HG03066 (cell line): ENCODE measurements around the gene ZNF816.
A peak's percentile ranks its signal among the peaks of the same experiment; 100 is the strongest.
"Not testable (repeated sequence)": the region's sequence is repeated elsewhere in the genome, so short reads cannot be mapped to it uniquely, and the experiment has no call there.

Source experiments
- ATAC-seq: cut with Tn5 transposase; IDR thresholded peaks from one replicate; pipeline ENCODE4 v1.9.1; 2021; ENCODE audit warnings: low read depth; ENCODE audit not compliant: unreplicated experiment

The ZNF816 gene

DNA sequence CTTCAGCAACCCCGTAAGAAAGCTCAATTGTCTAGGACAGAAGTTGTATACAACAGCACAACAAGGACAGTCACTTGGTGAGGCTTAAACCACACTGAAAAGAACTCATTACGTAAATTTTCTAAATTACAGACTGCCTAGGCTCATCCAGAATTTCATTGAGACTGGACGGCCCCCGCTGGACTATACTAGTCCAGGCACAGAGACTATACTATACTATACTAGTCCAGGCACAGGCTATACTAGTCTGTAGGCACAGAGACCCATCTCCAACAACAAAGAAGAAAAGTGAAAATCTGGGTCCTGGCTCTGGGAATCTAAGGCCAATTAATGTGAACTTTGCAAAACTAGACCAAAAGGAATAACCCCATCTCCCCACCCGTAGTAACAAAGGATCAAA lies 700 bp downstream of the ZNF816 start:
- peak; percentile 12 for ATAC-seq

DNA sequence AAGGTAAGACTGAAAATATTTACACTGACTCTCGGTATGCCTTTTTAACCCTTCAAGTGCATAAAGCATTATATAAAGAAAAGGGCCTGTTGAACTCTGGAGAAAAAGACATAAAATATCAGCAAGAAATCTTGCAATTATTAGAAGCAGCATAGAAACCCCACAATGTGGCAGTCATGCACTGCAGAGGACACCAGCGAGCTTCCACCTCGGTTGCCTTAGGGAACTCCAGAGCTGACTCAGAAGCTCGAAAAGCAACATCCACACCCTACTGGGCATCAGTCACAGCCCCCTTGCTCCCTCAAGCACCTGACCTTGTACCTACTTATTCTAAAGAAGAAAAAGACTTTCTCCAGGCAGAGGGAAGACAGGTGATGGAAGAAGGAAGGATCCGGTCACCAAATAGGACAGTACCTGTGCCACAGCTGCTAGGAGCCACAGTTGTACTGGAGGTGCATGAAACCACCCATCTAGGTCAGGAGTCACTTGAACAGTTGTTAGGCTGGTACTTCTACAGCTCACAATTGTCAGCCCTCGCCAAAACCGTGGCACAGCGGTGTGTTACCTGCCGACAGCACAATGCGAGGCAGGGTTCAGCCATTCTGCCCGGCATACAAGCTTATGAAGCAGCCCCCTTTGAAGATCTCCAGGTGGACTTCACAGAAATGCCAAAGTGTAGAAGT lies 2.9 kb downstream of the ZNF816 start:
- ATAC-seq: no peak

DNA sequence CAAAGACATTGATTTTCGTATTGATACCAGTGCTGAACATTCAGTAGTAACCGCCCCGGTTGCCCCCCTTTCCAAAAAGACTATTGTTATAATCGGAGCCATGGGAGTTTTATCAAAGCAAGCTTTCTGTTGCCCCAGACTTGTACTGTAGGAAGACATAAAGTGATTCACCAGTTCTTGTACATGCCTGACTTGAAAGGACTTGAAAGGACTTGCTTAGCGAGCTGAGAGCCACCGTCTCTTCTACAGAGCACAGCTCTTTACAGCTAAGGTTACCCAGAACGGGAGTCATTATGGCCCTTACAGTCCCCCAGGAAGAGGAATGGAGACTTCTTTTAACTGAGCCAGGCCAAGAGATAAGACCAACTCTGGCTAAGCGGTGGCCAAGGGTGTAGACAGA lies 5.1 kb downstream of the ZNF816 start:
- ATAC-seq: no peak

DNA sequence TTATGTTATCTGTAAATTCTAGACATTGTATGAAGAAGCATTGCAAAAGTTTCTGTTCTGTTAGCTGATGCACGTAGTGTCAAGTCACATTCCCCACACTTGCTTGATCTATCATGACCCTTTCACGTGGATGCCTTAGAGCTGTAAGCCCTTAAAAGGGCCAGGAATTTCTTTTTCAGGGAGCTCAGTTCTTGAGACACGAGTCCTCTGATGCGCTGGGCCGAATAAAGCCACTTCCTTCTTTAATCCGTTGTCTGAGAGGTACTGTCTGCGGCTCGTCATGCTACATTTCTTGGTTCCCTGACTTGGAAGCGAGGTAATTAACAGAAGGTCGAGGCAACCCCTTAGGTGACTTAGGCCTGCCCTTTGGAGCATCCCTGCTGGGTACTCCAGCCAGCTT lies 5.8 kb downstream of the ZNF816 start:
- no peak for ATAC-seq

DNA sequence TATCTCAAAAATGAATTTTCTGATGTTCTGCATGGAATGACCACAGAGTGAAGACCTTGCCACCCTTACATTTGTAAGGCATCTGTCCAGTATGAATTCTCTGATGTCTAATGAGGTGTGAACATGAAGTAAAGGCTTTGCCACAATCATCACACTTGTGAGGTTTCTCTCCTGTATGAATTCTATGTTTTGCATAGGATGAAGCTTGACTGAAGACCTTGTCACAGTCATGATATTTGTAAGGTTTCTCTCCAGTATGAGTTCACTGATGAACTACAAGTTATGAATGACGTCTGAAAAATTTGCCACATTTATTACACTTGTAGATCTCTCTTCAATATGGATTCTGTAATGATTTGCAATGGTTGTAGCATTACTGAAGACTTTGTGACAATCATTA lies 13.3 kb downstream of the ZNF816 start:
- no peak for ATAC-seq

DNA sequence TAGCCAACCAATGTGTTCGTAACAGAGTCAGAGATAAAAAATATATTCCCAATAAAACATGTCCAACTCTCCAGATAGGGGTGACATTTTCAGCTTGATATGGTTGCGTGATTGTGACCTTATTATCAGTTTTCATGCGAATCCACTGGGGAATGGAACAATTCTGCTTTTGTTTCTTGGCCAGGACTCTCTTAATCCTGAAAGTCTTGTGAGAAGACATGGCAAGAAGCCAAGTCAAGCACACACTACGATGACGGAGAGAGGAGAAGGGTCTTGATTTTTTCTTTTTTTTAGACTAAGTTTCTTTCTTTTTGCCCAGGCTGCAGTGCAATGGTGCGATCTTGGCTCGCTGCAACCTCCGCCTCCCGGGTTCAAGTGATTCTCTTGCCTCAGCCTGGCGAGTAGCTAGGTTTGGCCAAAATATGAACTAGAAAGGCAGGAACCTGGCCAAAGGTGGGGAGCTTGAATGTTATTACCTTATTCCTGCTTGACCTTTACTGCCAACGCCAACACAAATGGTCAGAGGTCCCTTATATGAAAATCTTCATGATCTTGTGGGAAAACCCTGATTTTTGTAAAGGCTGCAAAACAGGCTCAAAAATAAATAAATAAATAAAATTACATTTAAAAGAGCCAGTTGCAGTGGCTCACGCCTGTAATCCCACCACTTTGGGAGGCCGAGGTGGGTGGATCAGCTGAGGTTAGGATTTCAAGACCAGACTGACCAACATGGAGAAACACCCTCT lies 14.5 kb downstream of the ZNF816 start:
- ATAC-seq: no peak

DNA sequence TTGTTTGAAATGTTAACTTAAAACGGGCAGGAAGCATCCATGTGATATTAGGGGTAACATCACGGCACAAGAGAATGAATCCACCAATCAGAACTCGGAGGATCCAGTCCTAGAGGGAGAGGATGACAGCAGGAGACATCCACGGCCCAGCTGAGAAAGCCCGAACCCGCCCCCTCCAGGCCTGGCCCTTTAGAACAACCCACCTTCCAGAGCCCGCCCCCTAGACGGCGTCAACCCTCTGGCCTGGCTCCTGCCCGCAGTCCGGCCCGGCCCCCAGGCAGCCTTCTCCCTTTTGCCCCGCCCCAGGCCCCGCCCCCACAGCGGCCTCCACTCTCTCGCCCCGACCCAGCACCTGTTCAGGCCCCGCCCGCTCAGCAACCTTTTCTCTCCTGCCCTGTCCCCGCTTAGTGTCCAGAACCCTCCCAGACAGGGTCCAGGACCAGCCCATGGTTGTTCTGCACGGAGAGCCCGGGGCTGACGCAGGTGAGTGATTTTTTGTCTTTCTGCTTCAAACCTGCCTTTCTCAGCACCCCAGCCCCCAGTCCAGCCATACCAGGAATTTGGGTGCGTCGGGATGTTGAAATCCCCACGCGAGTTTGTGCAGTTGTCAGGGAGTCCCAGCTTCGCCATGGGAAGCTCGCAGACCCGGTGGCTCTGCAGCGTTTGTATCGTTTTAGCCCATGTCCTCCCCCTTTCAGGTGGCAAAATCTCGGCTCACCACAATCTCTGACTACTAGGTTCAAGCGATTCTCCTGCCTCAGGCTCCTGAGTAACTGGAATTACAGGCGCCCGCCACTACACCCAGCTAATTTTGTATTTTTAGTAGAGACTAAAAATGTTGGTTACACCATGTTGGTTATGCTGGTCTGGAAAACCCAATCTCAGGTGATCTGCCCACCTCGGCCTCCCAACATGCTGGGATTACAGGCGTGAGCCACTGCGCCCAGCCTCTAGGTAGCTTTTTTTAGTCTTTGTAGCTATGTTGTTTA lies 16.1 kb downstream of the ZNF816 start:
- no peak for ATAC-seq

DNA sequence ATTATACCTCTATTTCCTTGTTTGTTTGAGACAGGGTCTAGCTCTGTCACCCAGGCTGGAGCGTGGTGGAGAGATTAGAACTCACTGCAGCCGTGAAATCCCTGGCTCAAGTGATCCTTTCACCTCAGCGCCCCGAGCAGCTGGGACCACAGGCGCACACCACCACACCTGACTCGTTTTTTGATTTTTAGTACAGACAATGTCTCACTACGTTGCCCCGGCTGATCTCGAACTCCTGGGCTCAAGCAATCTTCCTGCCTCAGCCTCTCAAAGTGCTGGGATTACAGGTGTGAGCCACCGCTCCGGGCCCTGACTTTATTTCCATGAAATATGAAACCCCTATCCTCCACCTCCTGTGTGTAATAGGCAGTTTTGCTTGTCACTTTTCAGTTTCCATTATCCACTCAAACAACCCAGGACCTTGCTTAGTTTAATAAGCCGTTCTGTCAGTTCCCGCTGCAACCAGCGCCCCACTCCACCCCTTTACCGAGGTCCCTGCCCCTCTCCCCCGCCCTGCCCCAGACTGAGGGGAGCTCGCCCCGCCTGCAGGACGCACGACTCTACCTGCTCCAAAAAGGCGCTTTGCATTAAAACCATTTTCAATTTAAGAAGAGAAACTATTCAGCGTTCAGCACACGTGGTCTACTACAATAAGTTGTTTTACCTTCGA lies 16.9 kb downstream of the ZNF816 start:
- no peak for ATAC-seq

DNA sequence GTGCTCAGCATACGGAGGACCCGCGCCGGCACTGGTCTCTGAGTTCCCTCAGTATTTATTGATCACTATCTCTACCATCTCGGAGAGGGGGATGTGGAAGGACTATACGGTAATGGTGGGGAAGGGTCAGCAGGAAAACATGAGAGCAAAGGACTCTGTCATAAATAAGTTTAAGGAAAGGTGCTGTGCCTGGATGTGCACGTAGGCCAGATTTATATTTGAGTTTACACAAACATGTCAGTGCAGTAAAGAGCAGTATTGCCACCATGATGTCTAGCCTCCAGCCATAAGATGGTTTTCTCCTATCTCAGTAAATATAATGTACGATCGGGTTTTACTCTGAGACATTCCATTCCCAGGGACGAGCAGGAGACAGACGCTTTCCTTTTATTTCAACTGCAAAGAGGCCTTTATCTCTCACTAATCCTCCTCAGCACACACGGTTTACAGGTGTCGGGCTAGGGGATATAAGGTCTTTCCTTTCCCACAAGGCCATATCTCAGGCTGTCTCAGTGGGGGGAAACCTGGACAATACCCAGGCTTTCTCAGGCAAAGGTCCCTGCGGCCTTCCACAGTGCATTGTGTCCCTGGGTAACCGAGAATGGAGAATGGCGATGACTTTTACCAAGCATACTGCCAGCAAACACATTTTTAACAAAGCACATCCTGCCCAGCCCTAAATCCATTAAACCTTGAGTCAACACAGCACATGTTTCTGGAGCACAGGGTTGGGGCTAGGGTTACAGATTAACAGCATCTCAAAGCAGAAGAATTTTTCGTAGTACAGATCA lies 17.8 kb downstream of the ZNF816 start:
- not testable (repeated sequence) for ATAC-seq

DNA sequence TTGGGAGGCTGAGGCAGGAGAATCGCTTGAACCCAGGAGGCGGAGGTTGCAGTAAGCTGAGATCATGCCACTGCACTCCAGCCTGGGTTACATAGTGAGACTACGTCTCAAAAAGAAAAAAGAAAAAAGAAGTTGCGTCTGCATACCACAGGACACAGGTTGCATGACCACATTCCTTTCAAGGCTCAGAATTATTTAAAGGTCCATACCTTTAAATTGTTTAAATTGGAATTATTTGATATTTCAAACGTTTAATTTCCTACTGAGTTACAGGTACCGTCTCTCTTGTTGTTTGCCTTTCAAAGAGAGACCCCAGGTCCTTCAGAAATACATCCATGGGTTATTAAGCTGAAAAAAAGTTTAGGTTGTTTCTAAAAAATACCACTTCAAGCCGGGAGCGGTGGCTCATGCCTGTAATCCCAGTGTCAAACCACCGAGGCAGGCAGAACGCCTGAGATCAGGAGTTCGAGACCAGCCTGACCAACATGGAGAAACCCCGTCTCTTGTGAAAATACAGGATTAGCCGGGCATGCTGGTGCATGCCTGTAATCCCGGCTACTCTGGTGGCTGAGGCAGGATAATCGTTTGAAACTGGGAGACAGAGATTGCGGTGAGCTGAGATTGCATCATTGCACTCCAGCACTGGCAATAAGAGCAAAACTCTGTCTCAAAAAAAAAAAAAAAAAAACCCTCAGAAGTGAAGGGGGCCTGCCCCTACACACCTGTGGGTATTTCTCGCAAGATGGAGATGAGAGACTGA lies 18.6 kb downstream of the ZNF816 start:
- ATAC-seq: no peak

DNA sequence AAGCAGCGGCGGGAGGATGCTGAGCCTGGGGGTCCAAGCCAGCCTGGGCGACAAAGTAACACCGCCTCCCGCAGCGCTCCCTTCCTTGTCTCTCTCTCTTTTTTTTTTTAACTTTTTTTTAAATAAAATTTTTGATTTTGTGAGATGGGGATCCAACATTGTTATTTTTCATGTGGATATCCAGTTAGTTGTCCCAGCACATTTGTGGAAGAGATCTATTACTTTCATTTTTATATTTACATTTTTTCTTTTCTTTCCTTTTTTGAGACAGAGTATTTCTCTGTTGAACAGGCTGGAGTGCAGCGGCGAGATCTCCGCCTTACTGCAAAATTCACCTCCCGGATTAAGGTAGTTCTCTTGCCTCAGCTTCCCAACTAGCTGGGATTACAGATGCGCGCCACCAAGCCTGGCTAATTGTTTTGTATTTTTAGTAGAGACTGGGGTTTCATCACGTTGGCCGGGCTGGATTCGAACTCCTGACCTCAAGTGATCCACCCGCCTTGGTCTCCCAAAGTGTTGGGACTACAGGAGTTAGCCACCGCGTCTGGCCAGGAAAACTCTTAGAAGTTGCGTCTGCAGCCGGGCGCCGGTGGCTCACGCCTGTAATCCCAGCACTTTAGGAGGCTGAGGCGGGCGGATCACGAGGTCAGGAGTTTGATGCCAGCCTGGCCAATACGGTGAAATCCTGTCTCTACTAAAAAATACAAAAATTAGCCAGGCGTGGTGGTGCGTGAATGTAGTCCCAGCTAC lies 19.4 kb downstream of the ZNF816 start:
- no peak for ATAC-seq

DNA sequence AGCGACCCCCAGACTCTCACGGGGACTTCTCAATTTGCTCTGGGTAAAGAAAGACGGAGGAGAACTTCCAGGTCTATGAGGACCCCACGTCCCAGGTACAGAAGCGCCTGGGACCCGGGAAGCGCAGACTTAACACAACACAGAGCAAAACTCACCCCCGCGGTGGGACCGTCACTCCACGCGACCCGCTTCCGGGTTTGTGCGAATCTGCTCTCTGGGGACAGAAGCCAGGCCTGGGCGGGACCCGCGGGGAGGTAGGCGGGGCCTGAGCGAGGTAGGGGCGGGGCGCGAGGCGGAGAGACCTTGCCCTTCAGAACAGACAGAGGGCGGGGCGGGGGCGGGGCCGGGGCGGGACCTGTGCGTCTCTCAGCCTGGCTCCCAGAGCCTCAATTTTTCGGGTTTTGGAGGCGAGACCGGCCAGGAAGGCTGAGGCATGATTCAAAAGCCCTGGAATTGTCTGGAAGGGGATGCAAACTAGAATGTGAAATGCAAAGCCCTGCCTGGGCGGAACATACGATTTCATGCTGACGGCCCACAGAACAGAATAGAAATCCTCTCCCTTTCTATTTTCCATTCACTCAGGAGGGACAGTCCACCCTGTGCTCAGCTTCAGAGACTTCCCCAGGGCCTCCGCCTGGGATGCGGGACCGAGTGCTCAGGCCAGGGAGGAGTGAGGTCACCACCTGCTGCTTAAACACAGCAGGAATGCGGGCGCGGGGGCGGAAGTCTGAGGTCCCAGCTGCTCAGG lies 20.1 kb downstream of the ZNF816 start:
- ATAC-seq: peak; percentile 91

DNA sequence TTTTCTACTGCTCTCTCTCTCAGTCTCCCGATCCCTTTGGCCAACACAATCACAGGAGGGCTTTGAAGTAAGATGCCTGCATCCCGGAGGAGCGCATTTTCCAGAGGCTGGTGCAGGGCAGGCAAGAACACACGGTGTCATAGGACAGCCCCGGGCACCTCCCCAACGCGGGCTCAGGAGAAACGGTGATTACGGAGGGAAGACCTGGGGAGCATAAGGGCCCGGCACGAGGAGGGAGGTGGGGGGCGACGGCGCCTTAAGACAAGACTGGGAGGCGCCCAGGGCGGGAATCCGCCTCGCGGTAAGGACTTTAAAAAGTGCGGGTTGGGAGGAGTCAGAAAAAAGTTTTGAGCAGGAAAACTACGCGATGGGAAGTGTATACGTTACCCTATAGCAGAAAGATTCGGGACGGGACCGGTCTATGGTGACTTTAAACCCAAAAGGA lies 20.7 kb downstream of the ZNF816 start:
- ATAC-seq: peak; percentile 22

DNA sequence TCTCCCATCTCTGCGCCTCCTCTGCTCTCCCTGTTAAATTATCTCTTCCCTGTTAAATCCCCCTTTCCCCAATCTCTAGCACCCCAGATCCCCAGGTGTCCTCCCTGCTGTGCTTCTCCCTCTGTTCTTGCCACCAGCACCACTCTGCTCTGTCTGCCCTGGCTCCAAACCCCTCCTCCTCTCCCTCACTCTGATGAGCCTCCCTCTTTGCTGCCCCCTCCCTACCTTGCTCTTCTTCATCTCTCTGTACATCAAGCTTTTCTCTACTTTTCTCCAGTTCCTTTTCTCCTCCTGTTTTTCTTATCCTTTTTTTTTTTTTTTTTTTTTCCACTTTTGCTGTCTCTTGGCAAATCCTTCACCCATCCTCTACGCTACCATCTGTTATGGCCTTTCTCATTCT lies 21.2 kb downstream of the ZNF816 start:
- not testable (repeated sequence) for ATAC-seq

DNA sequence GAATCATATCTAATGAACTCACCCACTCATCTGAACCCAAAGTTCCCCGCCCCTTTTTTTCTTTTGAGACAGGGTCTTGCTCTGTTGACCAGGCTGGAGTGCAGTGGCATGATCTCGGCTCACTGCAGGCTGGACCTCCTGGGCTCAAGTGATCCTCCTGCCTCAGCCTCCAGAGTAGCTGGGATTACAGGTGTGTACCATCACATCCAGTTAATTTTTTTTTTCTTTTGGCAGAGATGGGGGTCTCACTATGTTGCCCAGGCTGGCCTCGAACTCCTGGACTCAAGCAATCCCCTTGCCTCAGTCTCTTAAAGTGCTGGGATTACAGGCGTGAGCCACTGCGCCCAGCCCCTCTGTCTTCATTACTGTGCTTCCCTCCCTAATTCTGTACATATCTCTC lies 21.8 kb downstream of the ZNF816 start:
- ATAC-seq: not testable (repeated sequence)

DNA sequence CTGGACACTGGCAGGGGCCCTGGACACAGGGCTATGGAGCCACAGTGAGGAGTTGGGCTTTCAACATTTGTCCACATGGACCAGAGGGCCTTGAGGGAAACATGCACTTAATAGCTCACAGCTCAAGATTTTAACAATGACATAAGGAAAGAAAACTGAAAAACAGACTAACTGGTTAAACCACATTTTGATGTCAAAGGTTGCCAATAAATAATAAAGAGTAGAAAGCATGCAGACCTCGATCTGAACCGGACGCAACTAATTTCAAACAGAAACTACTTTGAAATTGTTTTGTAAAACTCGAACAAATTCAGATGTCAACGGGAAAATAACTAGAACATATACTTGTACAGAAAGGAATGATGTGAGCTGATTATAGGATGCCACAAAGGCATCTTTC lies 23.9 kb downstream of the ZNF816 start:
- no peak for ATAC-seq

DNA sequence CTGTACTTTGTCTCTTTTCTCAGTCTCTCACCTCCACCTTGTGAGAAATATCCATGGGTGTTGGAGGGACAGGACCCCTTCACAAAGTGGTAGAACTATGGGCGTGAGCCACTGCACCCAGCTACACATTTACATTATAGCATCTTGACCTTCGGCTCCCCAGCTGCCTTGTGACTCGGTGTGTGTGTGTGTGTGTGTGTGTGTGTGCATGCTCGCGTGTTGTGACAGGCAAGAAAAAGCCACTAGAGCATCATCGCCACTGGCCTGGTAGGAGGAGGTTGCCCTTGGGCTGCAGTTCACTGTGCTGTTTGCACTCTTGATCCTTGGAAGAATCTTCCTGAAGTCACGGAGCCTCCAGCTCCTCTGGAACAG lies 25.7 kb downstream of the ZNF816 start:
- no peak for ATAC-seq
